ENCODE results near the gene GALNT16. TPM values are rescaled to one million over a fixed set of nuclear protein-coding genes. Genes with fewer than 3 reads are reported as not detected.
"Not testable (repeated sequence)": the region's sequence is repeated elsewhere in the genome, so short reads cannot be mapped to it uniquely, and the experiment has no call there.

GALNT16 gene
- total and polyA plus RNA-seq, 2 donors (not counting 1 experiment from before 2014, with no cell fraction given): 9.6 to 27.7 TPM

DNA sequence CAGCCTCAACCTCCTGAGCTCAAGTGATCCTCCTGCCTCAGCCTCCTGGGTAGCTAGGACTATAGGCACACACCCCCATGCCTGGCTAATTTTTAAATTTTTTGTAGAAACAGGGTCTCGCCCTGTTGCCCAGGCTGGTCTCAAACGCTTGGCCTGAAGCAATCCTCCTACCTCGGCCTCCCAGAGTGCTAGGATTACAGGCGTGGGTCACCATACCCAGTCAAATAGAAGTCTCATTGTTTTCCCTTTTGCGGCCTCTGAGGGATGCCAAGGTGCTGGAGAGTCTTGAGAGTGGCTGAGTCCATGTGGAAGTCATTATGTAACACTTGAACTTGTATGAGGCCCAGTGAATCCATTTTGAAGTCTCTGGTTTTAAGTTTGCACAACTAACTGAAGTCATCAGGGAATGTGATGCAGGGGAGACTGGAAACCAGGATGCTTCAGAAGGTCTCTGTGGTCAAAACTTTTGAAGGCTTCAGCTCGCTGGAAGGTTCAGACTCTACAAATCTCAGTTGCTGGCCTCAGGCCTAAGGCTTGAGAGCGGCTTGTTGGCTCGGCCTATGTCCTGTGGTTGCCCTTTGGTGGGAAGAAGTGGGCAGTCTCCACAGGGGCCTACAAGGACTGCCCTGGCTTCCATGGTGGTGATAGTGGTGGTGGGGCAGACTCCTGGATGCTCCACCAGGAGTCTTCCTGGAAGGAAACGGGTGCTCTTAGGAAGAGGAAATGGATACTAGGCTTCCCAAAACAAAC, 29.2 kb downstream of the GALNT16 start:
- H3K9me3 ChIP-seq (ENCODE audit: control insufficient read depth, insufficient read depth, low read depth, low read length): no peaks in the 10 kb centered on the region
- peaks cover 3% of the 10 kb centered on the region for H3K4me1 ChIP-seq (ENCODE audit: control insufficient read depth, extremely low read depth, insufficient read depth, low read length)
- no peaks in the 10 kb centered on the region for H3K27me3 ChIP-seq (ENCODE audit: control insufficient read depth, insufficient read depth, low read length)
- no peak overlapping the region for H3K27ac ChIP-seq (ENCODE audit: insufficient read depth, low read length)
- no peak overlapping the region for H3K4me3 ChIP-seq (replicated peaks in 1 of 4; ENCODE audit: control extremely low read depth in 1 of 4, insufficient read depth in 1 of 4, low read depth in 3 of 4, low read length in 4 of 4)
- no peaks in the 10 kb centered on the region for H3K36me3 ChIP-seq (ENCODE audit: control insufficient read depth, insufficient read depth, low read length)
- no peaks in the 10 kb centered on the region for H4K20me1 ChIP-seq (ENCODE audit: control insufficient read depth, extremely low read depth, insufficient read depth, low read length)
- no peak overlapping the region for H3K9ac ChIP-seq (ENCODE audit: insufficient read depth, low read length)
- no peak overlapping the region for H2AFZ ChIP-seq (ENCODE audit: low read length)
- DNase-seq (ENCODE audit: low read depth in 2 of 2): peak in 1 of 2 donors; percentile 14
- no peak for TF ChIP-seq EZH2 (IDR thresholded peaks at IDR 0.05; ENCODE audit: low read length, missing control alignments)
- TF ChIP-seq, protein P1, sequence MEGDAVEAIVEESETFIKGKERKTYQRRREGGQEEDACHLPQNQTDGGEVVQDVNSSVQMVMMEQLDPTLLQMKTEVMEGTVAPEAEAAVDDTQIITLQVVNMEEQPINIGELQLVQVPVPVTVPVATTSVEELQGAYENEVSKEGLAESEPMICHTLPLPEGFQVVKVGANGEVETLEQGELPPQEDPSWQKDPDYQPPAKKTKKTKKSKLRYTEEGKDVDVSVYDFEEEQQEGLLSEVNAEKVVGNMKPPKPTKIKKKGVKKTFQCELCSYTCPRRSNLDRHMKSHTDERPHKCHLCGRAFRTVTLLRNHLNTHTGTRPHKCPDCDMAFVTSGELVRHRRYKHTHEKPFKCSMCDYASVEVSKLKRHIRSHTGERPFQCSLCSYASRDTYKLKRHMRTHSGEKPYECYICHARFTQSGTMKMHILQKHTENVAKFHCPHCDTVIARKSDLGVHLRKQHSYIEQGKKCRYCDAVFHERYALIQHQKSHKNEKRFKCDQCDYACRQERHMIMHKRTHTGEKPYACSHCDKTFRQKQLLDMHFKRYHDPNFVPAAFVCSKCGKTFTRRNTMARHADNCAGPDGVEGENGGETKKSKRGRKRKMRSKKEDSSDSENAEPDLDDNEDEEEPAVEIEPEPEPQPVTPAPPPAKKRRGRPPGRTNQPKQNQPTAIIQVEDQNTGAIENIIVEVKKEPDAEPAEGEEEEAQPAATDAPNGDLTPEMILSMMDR (conservative IDR thresholded peaks at IDR 0.05 in 1 of 2, IDR thresholded peaks at IDR 0.05 in 1 of 2; ENCODE audit: low read depth in 1 of 2, low read length in 2 of 2): no peak
- no peaks in the 10 kb centered on the region for H3K79me2 ChIP-seq (ENCODE audit: control insufficient read depth, insufficient read depth, low read length)
- no peak overlapping the region for H3K4me2 ChIP-seq (ENCODE audit: extremely low read depth, insufficient read depth, low read length)

DNA sequence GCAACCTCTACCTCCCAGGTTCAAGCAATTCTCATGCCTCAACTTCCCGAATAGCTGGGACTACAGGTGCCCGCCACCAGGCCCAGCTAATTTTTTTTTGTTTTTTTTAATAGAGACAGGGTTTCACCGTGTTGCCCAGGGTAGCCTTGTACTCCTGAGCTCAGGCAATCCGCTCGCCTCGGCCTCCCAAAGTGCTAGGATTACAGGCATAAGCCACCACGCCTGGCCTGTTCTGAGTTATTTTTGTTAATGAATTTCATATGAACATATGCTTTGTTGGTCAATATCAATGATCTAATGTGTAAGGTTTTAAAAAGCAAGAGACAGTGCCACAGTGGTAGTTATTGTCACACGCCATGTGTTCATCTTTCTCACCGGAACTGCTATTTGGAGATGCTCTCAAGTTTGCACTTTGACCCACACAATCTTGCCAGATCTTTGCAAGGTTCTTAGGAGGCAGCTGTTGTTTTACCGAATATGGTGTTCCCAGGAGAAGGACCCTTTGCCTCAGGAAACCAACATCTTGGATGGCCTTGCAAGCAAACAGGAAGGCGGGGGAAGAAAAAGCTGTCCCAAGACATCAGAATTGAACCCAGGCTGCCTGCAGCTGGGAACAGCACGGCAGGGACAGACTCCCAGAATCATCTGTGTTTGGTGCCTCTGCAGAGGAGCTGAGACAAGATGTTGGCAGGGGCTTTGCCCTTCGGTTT, 30.0 kb downstream of the GALNT16 start:
- no peak overlapping the region for H3K4me2 ChIP-seq (ENCODE audit: extremely low read depth, insufficient read depth, low read length)

DNA sequence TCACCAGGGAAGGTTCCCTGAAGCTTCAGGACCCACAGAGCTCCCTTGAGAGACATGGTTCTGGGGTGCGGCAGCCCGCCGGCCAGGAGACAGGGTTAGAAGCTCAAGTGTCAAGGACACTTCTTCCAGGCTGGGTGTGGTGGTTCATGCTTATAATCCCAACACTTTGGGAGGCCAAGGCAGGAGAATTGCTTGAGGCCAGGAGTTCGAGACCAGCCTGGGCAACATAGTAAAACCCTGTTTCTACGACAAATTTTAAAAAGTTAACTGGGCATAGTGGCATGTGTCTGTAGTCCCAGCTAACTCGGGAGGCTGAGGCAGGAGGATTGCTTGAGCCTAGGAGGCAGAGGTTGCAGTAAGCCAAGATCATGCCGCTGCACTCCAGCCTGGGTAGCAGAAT, 30.9 kb downstream of the GALNT16 start:
- not testable (repeated sequence) for H3K4me2 ChIP-seq (ENCODE audit: extremely low read depth, insufficient read depth, low read length); H3K4me1 ChIP-seq (ENCODE audit: control insufficient read depth, extremely low read depth, insufficient read depth, low read length); H3K9ac ChIP-seq (ENCODE audit: insufficient read depth, low read length)

More for the DNA sequence above, 30.0 kb downstream of the GALNT16 start:
- no peaks in the 10 kb centered on the region for H4K20me1 ChIP-seq (ENCODE audit: control insufficient read depth, extremely low read depth, insufficient read depth, low read length)
- H3K4me3 ChIP-seq (replicated peaks in 1 of 4; ENCODE audit: control extremely low read depth in 1 of 4, insufficient read depth in 1 of 4, low read depth in 3 of 4, low read length in 4 of 4): no peak overlapping the region
- no peak for DNase-seq (ENCODE audit: low read depth in 2 of 2)
- H3K27me3 ChIP-seq (ENCODE audit: control insufficient read depth, insufficient read depth, low read length): no peaks in the 10 kb centered on the region
- no peaks in the 10 kb centered on the region for H3K36me3 ChIP-seq (ENCODE audit: control insufficient read depth, insufficient read depth, low read length)
- no peak overlapping the region for H2AFZ ChIP-seq (ENCODE audit: low read length)
- TF ChIP-seq, protein P1 (conservative IDR thresholded peaks at IDR 0.05 in 1 of 2, IDR thresholded peaks at IDR 0.05 in 1 of 2; ENCODE audit: low read depth in 1 of 2, low read length in 2 of 2): no peak
- no peak for TF ChIP-seq EZH2 (IDR thresholded peaks at IDR 0.05; ENCODE audit: low read length, missing control alignments)
- peaks cover 3% of the 10 kb centered on the region for H3K4me1 ChIP-seq (ENCODE audit: control insufficient read depth, extremely low read depth, insufficient read depth, low read length)
- H3K79me2 ChIP-seq (ENCODE audit: control insufficient read depth, insufficient read depth, low read length): no peaks in the 10 kb centered on the region
- H3K9me3 ChIP-seq (ENCODE audit: control insufficient read depth, insufficient read depth, low read depth, low read length): no peaks in the 10 kb centered on the region
- H3K9ac ChIP-seq (ENCODE audit: insufficient read depth, low read length): no peak overlapping the region
- no peak overlapping the region for H3K27ac ChIP-seq (ENCODE audit: insufficient read depth, low read length)

More for the DNA sequence above, 30.9 kb downstream of the GALNT16 start:
- not testable (repeated sequence) for DNase-seq (ENCODE audit: low read depth in 2 of 2); H4K20me1 ChIP-seq (ENCODE audit: control insufficient read depth, extremely low read depth, insufficient read depth, low read length); H3K4me3 ChIP-seq (replicated peaks in 1 of 4; ENCODE audit: control extremely low read depth in 1 of 4, insufficient read depth in 1 of 4, low read depth in 3 of 4, low read length in 4 of 4); H3K79me2 ChIP-seq (ENCODE audit: control insufficient read depth, insufficient read depth, low read length); H2AFZ ChIP-seq (ENCODE audit: low read length); H3K36me3 ChIP-seq (ENCODE audit: control insufficient read depth, insufficient read depth, low read length); H3K27ac ChIP-seq (ENCODE audit: insufficient read depth, low read length); H3K9me3 ChIP-seq (ENCODE audit: control insufficient read depth, insufficient read depth, low read depth, low read length); H3K27me3 ChIP-seq (ENCODE audit: control insufficient read depth, insufficient read depth, low read length)
